K562 (cell line): ENCODE measurements around the gene PTPN14. TPM values are rescaled to one million over a fixed set of nuclear protein-coding genes. Genes with fewer than 3 reads are reported as not detected.
A peak's percentile ranks its signal among the peaks of the same experiment; 100 is the strongest.

Experiments used
- ATAC-seq: fragments of 200-7000 bp; cut with Tn5 transposase; 3 replicates; pipeline ENCODE4 v1.9.1; 2020; ENCODE audit warnings: moderate library complexity
- BruUV-seq: library from RNA; stranded (reverse); fragments of 400-500 nt; replicated peaks from 2 replicates; lab custom pipeline; 2021; lab: Mats Ljungman, UMichigan
- CTCF ChIA-PET: fragments of 300-600 bp; formaldehyde crosslinking; extraction: SDS; loops from one replicate; lab custom pipeline; 2021; ENCODE audit warnings: low intra/inter-chr PET ratio; lab: Yijun Ruan, JAX
- POLR2A ChIA-PET: fragments of 300-600, 350-650 bp; sonication (Branson Sonifier 250); formaldehyde crosslinking; extraction: SDS; loops from one replicate; lab custom pipeline; 2021; ENCODE audit warnings: antibody characterized with exemption, inconsistent platforms; lab: Yijun Ruan, JAX
- DNase-seq, 4 experiments: peaks; one replicate each; pipeline versions ENCODE4 v3.0.0 to v3.0.0-alpha.2; 2011 to 2018; ENCODE audit warnings: low spot score in 3 of 4, mixed read lengths in 3 of 4; ENCODE audit errors: extremely low read depth in 1 of 4
- FAIRE-seq: peaks from 2 replicates; lab custom pipeline; 2011; peaks lifted over from hg19 to GRCh38; lab: Jason Lieb, UNC
- H2AFZ ChIP-seq: 2 replicates; pipeline ENCODE4 v1.6.0; 2011; ENCODE audit warnings: low read depth, low read length, control low read depth, inconsistent platforms
- H3K27ac ChIP-seq: fragments of 200-600 bp; 3 replicates; pipeline ENCODE4 v1.8.0; 2011; ENCODE audit warnings: low read depth, mild to moderate bottlenecking, control low read depth, inconsistent platforms, low read length, moderate library complexity, mixed read lengths; ENCODE audit errors: extremely low read depth
- H3K27me3 ChIP-seq, 2 experiments: fragments of 300-600 bp in 1 of 2; 2 replicates in 1 of 2; 3 replicates in 1 of 2; pipeline versions ENCODE4 v1.6.0 to v1.8.0; 2011; ENCODE audit warnings: inconsistent platforms in 2 of 2, low read length in 2 of 2, mild to moderate bottlenecking in 1 of 2, mixed read lengths in 1 of 2, moderate library complexity in 1 of 2; ENCODE audit not compliant: control insufficient read depth in 2 of 2, insufficient read depth in 2 of 2
- H3K36me3 ChIP-seq: fragments of 300-600 bp; 3 replicates; pipeline ENCODE4 v1.8.0; 2011; ENCODE audit warnings: mild to moderate bottlenecking, low read length, inconsistent platforms; ENCODE audit not compliant: control insufficient read depth, insufficient read depth
- H3K4me1 ChIP-seq, 2 experiments: fragments of 200-600 bp in 1 of 2; replicated peaks in 1 of 2; 2 replicates in 1 of 2; 3 replicates in 1 of 2; pipeline versions ENCODE4 v1.5.1 to v1.8.0; 2011; ENCODE audit warnings: inconsistent platforms in 2 of 2, low read length in 2 of 2, mild to moderate bottlenecking in 1 of 2, mixed read lengths in 1 of 2, moderate library complexity in 1 of 2; ENCODE audit not compliant: control insufficient read depth in 2 of 2, insufficient read depth in 2 of 2
- H3K4me2 ChIP-seq: 2 replicates; pipeline ENCODE4 v1.6.1; 2011; ENCODE audit warnings: low read length, control low read depth, inconsistent platforms, mixed read lengths; ENCODE audit not compliant: insufficient read depth
- H3K4me3 ChIP-seq: fragments of 200-600 bp; sonication (generic), shearing (Covaris generic); 2 replicates; pipeline ENCODE4 v1.5.1; 2016; ENCODE audit warnings: control low read depth, inconsistent platforms
- H3K79me2 ChIP-seq: fragments of 200-600 bp; 3 replicates; pipeline ENCODE4 v1.8.0; 2011; ENCODE audit warnings: low read length, inconsistent platforms; ENCODE audit not compliant: control insufficient read depth, insufficient read depth
- H3K9ac ChIP-seq, 2 experiments: 2 replicates each; pipeline versions ENCODE4 v1.6.0 to v1.6.1; 2011; ENCODE audit warnings: low read depth in 2 of 2, low read length in 2 of 2, control low read depth in 1 of 2, inconsistent platforms in 1 of 2, mild to moderate bottlenecking in 1 of 2, mixed read lengths in 1 of 2; ENCODE audit not compliant: insufficient read depth in 1 of 2
- H3K9me1 ChIP-seq: one replicate; pipeline ENCODE4 v1.6.0; 2011; ENCODE audit warnings: inconsistent platforms, mild to moderate bottlenecking, low read length, moderate library complexity; ENCODE audit not compliant: control insufficient read depth, insufficient read depth
- H3K9me3 ChIP-seq: replicated peaks from 2 replicates; pipeline ENCODE4 v1.5.1; 2011; ENCODE audit warnings: low read depth, low read length, inconsistent platforms; ENCODE audit not compliant: control insufficient read depth, insufficient read depth
- H4K20me1 ChIP-seq: replicated peaks from 2 replicates; pipeline ENCODE4 v1.6.1; 2011; ENCODE audit warnings: low read length, inconsistent platforms, mixed read lengths; ENCODE audit not compliant: control insufficient read depth, insufficient read depth
- RBM25 ChIP-seq: fragments of 200-400 bp; formaldehyde crosslinking; IDR thresholded peaks from 2 replicates; pipeline ENCODE4 v1.6.1; 2018; ENCODE audit warnings: low read length, low read depth, moderate library complexity; ENCODE audit not compliant: severe bottlenecking
- ZBTB11 ChIP-seq, 3 experiments: fragments of 200-800 bp in 1 of 3; fragments of 250-450 bp in 1 of 3; fragments of 450-650 bp in 1 of 3; sonication (Bioruptor Pico) in 1 of 3; sonication (Bioruptor generic) in 1 of 3; formaldehyde crosslinking in 1 of 3; IDR thresholded peaks; 2 replicates each; pipeline versions ENCODE4 v1.6.1 to v1.8.0; 2016 to 2022; ENCODE audit warnings: mild to moderate bottlenecking in 2 of 3, missing genetic modification characterization in 2 of 3, missing compliant biosample characterization in 1 of 3, moderate library complexity in 1 of 3
- WGBS: fragments of 100-300 bp; shearing (Covaris generic); methylation state at CpG from one replicate; pipeline ENCODE4 v1.1.6; 2016; ENCODE audit warnings: low coverage, mixed read lengths; ENCODE audit not compliant: insufficient coverage; ENCODE audit errors: missing lambda C conversion rate; 5-methylcytosine and 5-hydroxymethylcytosine counted together
- in situ Hi-C: fragments of 300-500 bp; cut with MboI; formaldehyde crosslinking; loops from 4 replicates; pipeline ENCODE4 v1.15.0; 2018; ENCODE audit warnings: inconsistent platforms, mixed read lengths
- intact Hi-C: fragments of 100-400 bp; cut with micrococcal nuclease; formaldehyde crosslinking; loops from 2 replicates; pipeline ENCODE4 v1.14.2; 2022
- polyA plus RNA-seq, 8 experiments: library from polyadenylated mRNA; depleted of rRNA in 4 of 8; stranded (reverse) in 5 of 8; unstranded in 3 of 8; fragments of >200 nt; fragmentation: Nextera tagmentation in 2 of 8; fragmentation: Illumina TruSeq in 1 of 8; extraction: Ambion mirVana in 2 of 8; extraction: Trizol in 1 of 8; gene quantifications; 2 replicates each; pipeline versions ENCODE4 v1.2.1 to v1.2.3, GENCODE V29; 2011 to 2014; ENCODE audit warnings: inconsistent platforms in 1 of 8, missing spikeins in 1 of 8
- total RNA-seq, 7 experiments: library from RNA; depleted of rRNA in 6 of 7; stranded (reverse); fragments of >200 nt in 6 of 7; fragmentation: Illumina TruSeq in 2 of 7; extraction: Trizol in 2 of 7; gene quantifications; 2 replicates each; pipeline versions ENCODE4 v1.2.1 to v1.2.3, GENCODE V29; 2011 to 2021; ENCODE audit warnings: low replicate concordance in 1 of 7

PTPN14 gene
- total and polyA plus RNA-seq, 9 of the 15 experiments (the other 6 are each of a cell fraction or from before 2014, with no cell fraction given): 0.01 to 0.29 (median 0.04) TPM; not detected in 6

GRCh38 chr1:214335567-214335966, 215.8 kb downstream of the PTPN14 start:
- intact Hi-C loops: no loop called here

More at GRCh38 chr1:214335567-214335966, 215.8 kb downstream of the PTPN14 start:
- Histone ChIP-seq H3K36me3 (peaks cover 21% of the 10 kb centered on the region; the same call in 1 of the 3 replicates), H3K9ac (no peak overlapping the region), H3K79me2 (no peaks in the 10 kb centered on the region), H2AFZ (no peak overlapping the region), H3K4me3 (no peak overlapping the region), H3K27me3 (no peaks in the 10 kb centered on the region), H3K4me1 (no peaks in the 10 kb centered on the region), H3K27ac (no peak overlapping the region), H3K9me3 (no peaks in the 10 kb centered on the region), H3K4me2 (no peak overlapping the region), H3K9me1 (no peaks in the 10 kb centered on the region), H4K20me1 (peaks cover 4% of the 10 kb centered on the region; the same call in 1 of the 2 replicates)
- peak; percentile 70 for TF ChIP-seq RBM25
- TF ChIP-seq ZBTB11 (CRISPR knock-in tag; IDR thresholded peaks at IDR 0.05): no peak
- WGBS: 94% methylated on average over 4 of the region's 4 CpGs
- no peak for ATAC-seq
- POLR2A ChIA-PET: interaction anchor here (0.9 kb wide), 1 partner anchor 17 kb away, joined by 3 read pairs; no protein-coding TSS in a partner anchor
- no peak for DNase-seq
- CTCF ChIA-PET: interaction anchor here (4.6 kb wide), 1 partner anchor 293 kb away, joined by 24 read pairs; no protein-coding TSS in a partner anchor
- BruUV-seq: no TSS peak
- FAIRE-seq: no peak
- in situ Hi-C loops: loop anchor here (5.0 kb wide), 1 partner anchor 252 kb away; no protein-coding TSS in a partner anchor
